Breast epithelium (tissue), 4 donors: ENCODE results near the gene CX3CR1. TPM values are rescaled to one million over a fixed set of nuclear protein-coding genes. Genes with fewer than 3 reads are reported as not detected.
"Not testable (repeated sequence)": the region's sequence is repeated elsewhere in the genome, so short reads cannot be mapped to it uniquely, and the experiment has no call there.

ENCODE experiments used
- DNase-seq, 2 donors: peaks; one replicate each; pipeline ENCODE4 v3.0.0-alpha.2; 2019; ENCODE audit warnings: low spot score in 2 of 2
- H3K27ac ChIP-seq, 2 donors: fragments of 200-600 bp; sonication (generic) in 1 of 2; one replicate each; pipeline ENCODE4 v1.5.1; 2016 to 2019; ENCODE audit warnings: mild to moderate bottlenecking in 1 of 2
- H3K27me3 ChIP-seq, 2 donors: fragments of 200-600 bp; sonication (generic) in 1 of 2; one replicate each; pipeline versions ENCODE4 v1.5.1 to v1.6.0; 2017 to 2019; ENCODE audit warnings: control low read depth in 1 of 2, mild to moderate bottlenecking in 1 of 2
- H3K36me3 ChIP-seq: fragments of 200-600 bp; one replicate; pipeline ENCODE4 v1.5.1; 2019
- H3K4me1 ChIP-seq, 2 donors: fragments of 200-600 bp; sonication (generic); one replicate each; pipeline ENCODE4 v1.5.1; 2016 to 2019; ENCODE audit warnings: control low read depth in 1 of 2
- H3K4me3 ChIP-seq, 3 donors: fragments of 200-600 bp; sonication (generic); 1 replicate in 2 of 3; 2 replicates in 1 of 3; pipeline ENCODE4 v1.5.1; 2016 to 2019; ENCODE audit warnings: mild to moderate bottlenecking in 3 of 3, moderate library complexity in 2 of 3
- H3K9me3 ChIP-seq, 2 donors: fragments of 200-600 bp; sonication (generic) in 1 of 2; one replicate each; pipeline ENCODE4 v1.5.1; 2016 to 2019; ENCODE audit warnings: control low read depth in 1 of 2
- POLR2A ChIP-seq: fragments of 450-650 bp; IDR thresholded peaks from one replicate; pipeline ENCODE4 v1.6.1; 2016; ENCODE audit warnings: antibody characterized with exemption, mild to moderate bottlenecking, moderate library complexity
- POLR2AphosphoS5 ChIP-seq, 3 donors: sonication (generic); formaldehyde crosslinking; IDR thresholded peaks; one replicate each; pipeline ENCODE4 v1.6.1; 2017; ENCODE audit warnings: antibody characterized with exemption in 3 of 3
- intact Hi-C: fragments of 100-400 bp; cut with DNase I; formaldehyde crosslinking; loops from one replicate; pipeline ENCODE4 v1.15.1; 2023; ENCODE audit warnings: low total_unique reads
- total RNA-seq, 3 donors: library from RNA; depleted of rRNA; stranded (reverse); fragments of >200 nt; gene quantifications; one replicate each; pipeline ENCODE4 v1.1.0, GENCODE V29; 2016
- TF ChIP-seq, protein P1 (sequence below), 3 donors: fragments of 450-650 bp; IDR thresholded peaks; one replicate each; pipeline ENCODE4 v1.5.1; 2016 to 2017; ENCODE audit warnings: antibody characterized with exemption in 3 of 3, mild to moderate bottlenecking in 3 of 3, moderate library complexity in 3 of 3

CX3CR1 gene
- total RNA-seq, 3 donors from 2014 or later = 0.32 to 2.8 (median 1.3) TPM

DNA sequence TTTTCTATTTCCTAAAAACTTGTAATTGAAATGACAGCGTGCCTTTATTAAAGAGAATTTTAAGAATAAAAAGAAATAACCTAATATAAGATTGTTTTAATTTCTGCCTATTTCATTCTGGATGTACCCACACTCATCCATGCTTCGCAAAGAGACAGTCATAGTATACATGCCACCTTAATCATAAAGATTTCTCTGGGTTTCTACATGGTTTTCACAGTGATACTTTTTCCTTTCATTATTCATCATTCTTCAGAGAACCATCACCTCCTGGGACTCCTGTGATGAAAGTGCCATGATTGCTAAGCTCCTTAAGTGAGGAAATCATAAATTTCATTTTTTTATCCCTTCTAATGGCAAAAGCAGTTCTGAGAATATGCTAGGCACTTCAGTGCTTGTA, 45.4 kb upstream of the CX3CR1 start:
- intact Hi-C loops = no loop called here
- Histone ChIP-seq H3K27me3 (no peaks in the 10 kb centered on the region), H3K36me3 (no peaks in the 10 kb centered on the region), H3K4me1 (no peaks in the 10 kb centered on the region), H3K27ac (no peak overlapping the region), H3K4me3 (no peak overlapping the region), H3K9me3 (no peaks in the 10 kb centered on the region)
- DNase-seq = no peak
- TF ChIP-seq POLR2A (no peak), POLR2AphosphoS5 (IDR thresholded peaks at IDR 0.05) (no peak)
- TF ChIP-seq, protein P1, sequence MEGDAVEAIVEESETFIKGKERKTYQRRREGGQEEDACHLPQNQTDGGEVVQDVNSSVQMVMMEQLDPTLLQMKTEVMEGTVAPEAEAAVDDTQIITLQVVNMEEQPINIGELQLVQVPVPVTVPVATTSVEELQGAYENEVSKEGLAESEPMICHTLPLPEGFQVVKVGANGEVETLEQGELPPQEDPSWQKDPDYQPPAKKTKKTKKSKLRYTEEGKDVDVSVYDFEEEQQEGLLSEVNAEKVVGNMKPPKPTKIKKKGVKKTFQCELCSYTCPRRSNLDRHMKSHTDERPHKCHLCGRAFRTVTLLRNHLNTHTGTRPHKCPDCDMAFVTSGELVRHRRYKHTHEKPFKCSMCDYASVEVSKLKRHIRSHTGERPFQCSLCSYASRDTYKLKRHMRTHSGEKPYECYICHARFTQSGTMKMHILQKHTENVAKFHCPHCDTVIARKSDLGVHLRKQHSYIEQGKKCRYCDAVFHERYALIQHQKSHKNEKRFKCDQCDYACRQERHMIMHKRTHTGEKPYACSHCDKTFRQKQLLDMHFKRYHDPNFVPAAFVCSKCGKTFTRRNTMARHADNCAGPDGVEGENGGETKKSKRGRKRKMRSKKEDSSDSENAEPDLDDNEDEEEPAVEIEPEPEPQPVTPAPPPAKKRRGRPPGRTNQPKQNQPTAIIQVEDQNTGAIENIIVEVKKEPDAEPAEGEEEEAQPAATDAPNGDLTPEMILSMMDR (IDR thresholded peaks at IDR 0.05) = no peak

DNA sequence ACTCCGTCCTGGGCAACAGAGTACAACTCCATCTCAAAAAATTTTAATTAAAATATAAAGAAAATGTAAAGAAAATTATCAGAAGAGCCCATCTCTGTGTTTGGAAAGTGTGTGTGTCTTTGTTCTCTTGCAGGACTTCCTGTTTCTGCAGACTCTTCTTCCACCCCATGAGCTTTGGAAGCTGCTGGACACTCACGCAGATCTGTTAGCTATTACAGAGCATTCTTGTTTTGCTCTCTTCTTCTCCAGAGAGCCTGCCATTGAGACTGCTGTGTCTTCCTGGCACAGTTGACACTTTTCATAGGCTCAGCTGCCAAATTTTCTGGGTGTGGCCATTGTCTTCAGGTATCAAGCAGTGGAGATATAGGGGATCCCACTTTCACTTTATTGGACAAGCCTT, 43.7 kb upstream of the CX3CR1 start:
- Histone ChIP-seq H3K4me1 (no peaks in the 10 kb centered on the region), H3K4me3 (no peak overlapping the region), H3K27ac (no peak overlapping the region), H3K27me3 (no peaks in the 10 kb centered on the region), H3K36me3 (no peaks in the 10 kb centered on the region), H3K9me3 (no peaks in the 10 kb centered on the region)
- TF ChIP-seq, protein P1 (IDR thresholded peaks at IDR 0.05) = no peak
- no peak for TF ChIP-seq POLR2A
- no peak for TF ChIP-seq POLR2AphosphoS5 (IDR thresholded peaks at IDR 0.05)
- DNase-seq = no peak
- intact Hi-C loops = no loop called here

DNA sequence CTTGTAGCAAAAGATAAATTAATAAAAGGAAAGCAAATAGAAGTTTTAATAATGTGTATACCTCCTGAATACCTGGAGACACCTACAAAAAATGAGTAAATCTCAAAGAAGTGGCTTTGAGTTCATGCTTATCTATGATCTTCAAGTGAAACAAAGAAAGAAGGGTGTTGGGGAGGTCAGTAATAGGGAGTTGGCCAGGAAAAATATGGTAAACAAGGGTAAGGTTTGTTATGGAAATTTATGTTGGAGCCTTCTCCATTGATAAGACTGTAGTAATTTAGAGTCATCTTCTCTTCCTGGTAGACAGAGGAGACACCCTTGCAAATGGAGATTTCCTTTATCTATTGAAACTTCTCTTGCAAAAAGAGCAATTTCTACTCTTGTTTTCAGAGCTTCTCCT, 43.1 kb upstream of the CX3CR1 start:
- no peaks in the 10 kb centered on the region for H3K9me3 ChIP-seq
- no peaks in the 10 kb centered on the region for H3K4me1 ChIP-seq
- intact Hi-C loops = no loop called here
- no peaks in the 10 kb centered on the region for H3K36me3 ChIP-seq
- no peaks in the 10 kb centered on the region for H3K27me3 ChIP-seq
- DNase-seq = no peak
- TF ChIP-seq POLR2AphosphoS5 (IDR thresholded peaks at IDR 0.05) (no peak), POLR2A (no peak)
- TF ChIP-seq, protein P1 (IDR thresholded peaks at IDR 0.05) = no peak
- no peak overlapping the region for H3K4me3 ChIP-seq
- no peak overlapping the region for H3K27ac ChIP-seq

DNA sequence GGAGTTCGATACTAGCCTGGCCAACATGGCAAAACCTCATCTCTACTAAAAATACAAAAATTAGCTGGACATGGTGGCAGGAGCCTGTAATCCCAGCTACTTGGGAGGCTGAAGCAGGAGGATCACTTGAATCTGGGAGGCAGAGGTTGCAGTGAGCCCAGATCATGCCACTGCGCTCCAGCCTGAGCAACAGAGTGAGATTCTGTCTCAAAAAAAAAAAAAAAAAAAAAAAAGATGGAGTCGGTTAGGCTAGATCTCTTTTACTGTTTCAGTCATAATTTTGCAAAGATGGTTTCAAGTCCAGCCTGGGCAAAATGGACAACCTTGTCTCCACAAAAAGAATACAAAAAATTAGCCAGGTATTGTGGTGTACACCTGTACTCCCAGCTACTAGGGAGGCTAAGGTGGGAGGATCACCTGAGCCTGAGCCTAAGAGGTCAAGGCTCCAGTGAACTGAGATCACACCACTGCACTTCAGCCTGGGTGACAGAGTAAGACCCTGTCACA, 42.4 kb upstream of the CX3CR1 start:
- H3K27me3 ChIP-seq, H3K36me3 ChIP-seq, H3K4me1 ChIP-seq, H3K9me3 ChIP-seq, H3K4me3 ChIP-seq, DNase-seq, H3K27ac ChIP-seq, intact Hi-C loops: not testable (repeated sequence)

DNA sequence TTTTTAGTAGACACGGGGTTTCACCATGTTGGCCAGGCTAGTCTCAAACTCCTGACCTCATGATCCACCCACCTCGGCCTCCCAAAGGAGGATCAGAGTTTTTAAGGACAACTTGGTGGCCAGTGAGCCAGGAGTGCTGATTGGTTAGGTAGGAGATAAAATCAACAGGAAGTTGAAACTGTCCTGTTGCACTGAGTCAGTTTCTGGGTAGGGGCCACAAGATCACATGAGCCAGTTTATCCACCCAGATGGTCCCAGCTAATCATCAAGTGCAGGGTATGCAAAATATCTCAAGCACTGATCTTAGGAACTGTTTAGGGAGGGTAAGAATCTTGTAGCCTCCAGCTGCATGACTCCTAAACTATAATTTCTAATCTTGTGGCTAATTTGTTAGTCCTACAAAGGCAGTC, 41.7 kb upstream of the CX3CR1 start:
- H3K9me3 ChIP-seq, H3K36me3 ChIP-seq, H3K4me3 ChIP-seq, H3K27me3 ChIP-seq, H3K27ac ChIP-seq, H3K4me1 ChIP-seq, DNase-seq, intact Hi-C loops: not testable (repeated sequence)

DNA sequence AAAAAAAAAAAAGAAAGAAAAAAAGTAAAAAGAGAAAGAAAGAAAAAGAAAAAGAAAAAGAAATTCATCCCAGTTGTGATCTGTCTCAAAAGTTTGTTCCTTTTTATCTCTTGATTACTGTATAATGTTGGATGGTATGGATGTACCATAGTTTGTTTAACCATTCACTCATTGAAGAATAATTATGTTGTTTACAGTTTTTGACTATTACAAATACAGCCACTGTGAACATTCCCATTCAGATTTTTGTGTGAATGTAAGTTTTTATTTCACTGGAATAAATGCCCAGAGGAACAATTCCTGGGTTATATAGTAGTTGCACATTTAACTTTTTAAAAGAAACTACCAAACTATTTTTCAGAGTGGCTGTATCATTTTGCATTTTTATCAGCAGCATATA, 39.4 kb upstream of the CX3CR1 start:
- DNase-seq = no peak
- TF ChIP-seq POLR2A = no peak
- TF ChIP-seq, protein P1 (IDR thresholded peaks at IDR 0.05) = no peak
- TF ChIP-seq POLR2AphosphoS5 (IDR thresholded peaks at IDR 0.05) = no peak
- Histone ChIP-seq H3K4me3 (no peak overlapping the region), H3K9me3 (peaks cover 0 to 6% of the 10 kb centered on the region in 2 donors), H3K27me3 (no peaks in the 10 kb centered on the region), H3K27ac (no peak overlapping the region), H3K36me3 (no peaks in the 10 kb centered on the region), H3K4me1 (no peaks in the 10 kb centered on the region)
- intact Hi-C loops = no loop called here
